ENCODE results near the gene KCNMA1.

The KCNMA1 gene

DNA sequence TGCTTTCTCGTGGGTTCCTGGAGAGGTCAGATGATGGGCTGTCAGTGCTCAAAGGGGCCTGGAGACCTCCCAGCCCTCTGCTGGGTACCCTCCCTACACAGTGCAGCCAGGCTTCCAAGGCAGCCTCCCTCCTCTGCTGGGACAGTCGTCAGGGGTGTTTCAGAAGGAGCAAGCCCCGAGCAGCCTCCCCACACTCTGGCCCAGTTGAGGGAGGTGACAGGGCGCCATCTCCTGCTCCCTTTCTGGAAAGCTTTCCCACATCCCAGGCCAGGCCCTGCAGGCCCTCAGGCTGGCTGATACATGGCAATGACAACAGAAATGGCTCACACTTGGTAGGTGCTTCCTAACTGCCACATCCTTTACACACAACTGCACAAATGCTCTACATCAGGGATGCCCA is 32.1 kb downstream of the KCNMA1 start:
- Histone ChIP-seq H2BK15ac (replicated peaks; ENCODE audit: low read depth) (no peak overlapping the region), H2AK5ac (ENCODE audit: low read length) (no peak overlapping the region), H3K9ac (ENCODE audit: low read length) (no peak overlapping the region), H3K79me2 (ENCODE audit: control insufficient read depth, insufficient read depth, low read length) (no peaks in the 10 kb centered on the region), H4K5ac (ENCODE audit: low read length) (no peak overlapping the region), H3K27ac (ENCODE audit: low read depth, low read length) (no peak overlapping the region), H2BK5ac (ENCODE audit: low read length) (no peak overlapping the region), H3K4me1 (ENCODE audit: control insufficient read depth, low read depth, low read length) (no peaks in the 10 kb centered on the region), H3K4ac (ENCODE audit: low read depth, low read length) (no peak overlapping the region), H3K27me3 (ENCODE audit: insufficient read depth, low read length, poor library complexity) (no peaks in the 10 kb centered on the region), H4K8ac (ENCODE audit: low read depth, low read length) (no peak overlapping the region), H3K56ac (ENCODE audit: low read length) (no peak overlapping the region), H3K4me2 (ENCODE audit: low read length) (no peak overlapping the region), H2BK120ac (ENCODE audit: low read depth, low read length) (no peak overlapping the region), H3K18ac (ENCODE audit: low read length) (no peak overlapping the region), H3K79me1 (ENCODE audit: low read length) (no peaks in the 10 kb centered on the region), H3K23ac (ENCODE audit: low read length) (no peak overlapping the region), H3K4me3 (ENCODE audit: low read length) (no peak overlapping the region), H3K36me3 (ENCODE audit: control insufficient read depth, insufficient read depth, low read length) (no peaks in the 10 kb centered on the region)
- WGBS (ENCODE audit: extremely low coverage, insufficient coverage, low lambda C conversion rate): no CpG with 5 or more reads among the region's 4 CpGs
- peak; percentile 70 for DNase-seq

DNA sequence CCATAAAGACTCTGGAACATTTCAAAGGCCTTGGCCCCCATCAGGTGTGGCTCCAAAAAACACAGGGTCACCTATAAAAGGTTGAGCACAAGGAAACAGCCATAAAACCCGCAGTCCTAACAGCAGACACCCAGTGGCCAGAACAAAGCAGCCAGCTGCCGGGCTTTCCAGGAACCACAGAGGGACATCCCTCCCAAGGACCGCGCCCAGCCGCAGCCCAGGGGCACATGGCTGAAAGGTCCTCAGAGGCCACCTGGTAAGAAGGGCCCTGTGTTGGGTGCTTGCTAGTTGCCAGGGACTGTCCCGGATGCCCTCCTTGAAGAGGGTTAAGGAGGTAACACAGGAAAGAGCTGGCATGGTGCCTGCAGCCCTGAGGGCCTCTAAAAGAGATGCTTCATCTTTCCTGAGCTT is 32.7 kb downstream of the KCNMA1 start:
- Histone ChIP-seq H2AK5ac (ENCODE audit: low read length) (no peak overlapping the region), H3K27me3 (ENCODE audit: insufficient read depth, low read length, poor library complexity) (no peaks in the 10 kb centered on the region), H4K8ac (ENCODE audit: low read depth, low read length) (no peak overlapping the region), H3K23ac (ENCODE audit: low read length) (no peak overlapping the region), H3K79me2 (ENCODE audit: control insufficient read depth, insufficient read depth, low read length) (no peaks in the 10 kb centered on the region), H3K4me2 (ENCODE audit: low read length) (no peak overlapping the region), H3K4ac (ENCODE audit: low read depth, low read length) (no peak overlapping the region), H3K56ac (ENCODE audit: low read length) (no peak overlapping the region), H2BK15ac (replicated peaks; ENCODE audit: low read depth) (no peak overlapping the region), H2BK5ac (ENCODE audit: low read length) (no peak overlapping the region), H3K9ac (ENCODE audit: low read length) (no peak overlapping the region), H3K27ac (ENCODE audit: low read depth, low read length) (no peak overlapping the region), H3K4me3 (ENCODE audit: low read length) (no peak overlapping the region), H4K5ac (ENCODE audit: low read length) (no peak overlapping the region), H3K36me3 (ENCODE audit: control insufficient read depth, insufficient read depth, low read length) (no peaks in the 10 kb centered on the region), H3K18ac (ENCODE audit: low read length) (no peak overlapping the region), H3K4me1 (ENCODE audit: control insufficient read depth, low read depth, low read length) (no peaks in the 10 kb centered on the region), H2BK120ac (ENCODE audit: low read depth, low read length) (no peak overlapping the region), H3K79me1 (ENCODE audit: low read length) (no peaks in the 10 kb centered on the region)
- DNase-seq: no peak
- no CpG with 5 or more reads among the region's 6 CpGs for WGBS (ENCODE audit: extremely low coverage, insufficient coverage, low lambda C conversion rate)

DNA sequence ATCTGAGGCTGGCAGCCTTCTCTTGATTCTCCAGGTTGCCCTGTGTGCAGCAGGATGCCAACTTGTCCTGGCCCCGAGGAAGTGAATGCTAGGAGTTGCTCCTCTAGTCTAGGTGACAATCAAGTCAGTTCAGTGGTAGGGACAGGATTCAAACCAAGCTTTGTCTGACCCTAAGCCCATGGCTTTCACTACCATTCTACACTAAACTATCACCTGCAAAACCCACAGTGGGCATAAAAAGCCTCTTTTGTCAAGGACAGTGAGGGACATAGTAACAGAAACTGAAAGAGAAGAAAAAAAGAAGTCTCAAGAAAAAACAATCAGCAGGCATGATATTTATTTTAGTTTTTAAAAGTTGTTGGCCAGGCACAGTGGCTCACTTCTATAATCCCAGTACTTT is 33.5 kb downstream of the KCNMA1 start:
- H3K18ac ChIP-seq (ENCODE audit: low read length): no peak overlapping the region
- no peak overlapping the region for H4K5ac ChIP-seq (ENCODE audit: low read length)
- H3K36me3 ChIP-seq (ENCODE audit: control insufficient read depth, insufficient read depth, low read length): no peaks in the 10 kb centered on the region
- H2BK15ac ChIP-seq (replicated peaks; ENCODE audit: low read depth): no peak overlapping the region
- no peak overlapping the region for H3K23ac ChIP-seq (ENCODE audit: low read length)
- no peak overlapping the region for H3K27ac ChIP-seq (ENCODE audit: low read depth, low read length)
- no peaks in the 10 kb centered on the region for H3K4me1 ChIP-seq (ENCODE audit: control insufficient read depth, low read depth, low read length)
- H3K4me3 ChIP-seq (ENCODE audit: low read length): no peak overlapping the region
- no peak overlapping the region for H2BK120ac ChIP-seq (ENCODE audit: low read depth, low read length)
- H2BK5ac ChIP-seq (ENCODE audit: low read length): no peak overlapping the region
- H3K4ac ChIP-seq (ENCODE audit: low read depth, low read length): no peak overlapping the region
- WGBS (ENCODE audit: extremely low coverage, insufficient coverage, low lambda C conversion rate): no CpG with 5 or more reads among the region's 1 CpG
- no peak overlapping the region for H3K4me2 ChIP-seq (ENCODE audit: low read length)
- H2AK5ac ChIP-seq (ENCODE audit: low read length): no peak overlapping the region
- H3K27me3 ChIP-seq (ENCODE audit: insufficient read depth, low read length, poor library complexity): no peaks in the 10 kb centered on the region
- no peaks in the 10 kb centered on the region for H3K79me1 ChIP-seq (ENCODE audit: low read length)
- no peaks in the 10 kb centered on the region for H3K79me2 ChIP-seq (ENCODE audit: control insufficient read depth, insufficient read depth, low read length)
- DNase-seq: no peak
- no peak overlapping the region for H4K8ac ChIP-seq (ENCODE audit: low read depth, low read length)
- H3K56ac ChIP-seq (ENCODE audit: low read length): no peak overlapping the region
- H3K9ac ChIP-seq (ENCODE audit: low read length): no peak overlapping the region

DNA sequence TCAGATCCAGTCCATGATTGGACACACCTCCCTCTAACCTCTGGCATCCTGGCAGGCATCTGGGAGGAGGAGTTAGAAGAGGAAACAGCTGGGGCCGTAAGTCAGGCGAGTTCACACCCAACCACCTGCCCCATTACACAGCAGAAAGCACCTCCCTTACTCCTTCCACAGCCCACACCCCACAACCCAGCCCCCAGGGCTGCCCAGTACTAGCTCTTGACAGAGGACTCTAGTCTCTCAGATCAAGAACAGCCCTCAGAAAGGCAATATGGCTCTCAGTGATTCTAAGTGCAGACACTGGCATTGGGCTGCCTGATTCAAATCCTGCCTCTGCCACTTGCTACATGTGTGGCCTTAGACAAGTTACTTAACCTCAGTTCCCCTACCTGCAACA is 34.1 kb downstream of the KCNMA1 start:
- H3K4ac ChIP-seq (ENCODE audit: low read depth, low read length): no peak overlapping the region
- peak; percentile 36 for DNase-seq
- H3K36me3 ChIP-seq (ENCODE audit: control insufficient read depth, insufficient read depth, low read length): no peaks in the 10 kb centered on the region
- no peaks in the 10 kb centered on the region for H3K27me3 ChIP-seq (ENCODE audit: insufficient read depth, low read length, poor library complexity)
- WGBS (ENCODE audit: extremely low coverage, insufficient coverage, low lambda C conversion rate): no CpG with 5 or more reads among the region's 2 CpGs
- no peak overlapping the region for H2AK5ac ChIP-seq (ENCODE audit: low read length)
- H4K8ac ChIP-seq (ENCODE audit: low read depth, low read length): no peak overlapping the region
- no peak overlapping the region for H3K23ac ChIP-seq (ENCODE audit: low read length)
- H2BK15ac ChIP-seq (replicated peaks; ENCODE audit: low read depth): no peak overlapping the region
- H3K4me1 ChIP-seq (ENCODE audit: control insufficient read depth, low read depth, low read length): no peaks in the 10 kb centered on the region
- H3K9ac ChIP-seq (ENCODE audit: low read length): no peak overlapping the region
- H3K4me2 ChIP-seq (ENCODE audit: low read length): no peak overlapping the region
- H3K79me2 ChIP-seq (ENCODE audit: control insufficient read depth, insufficient read depth, low read length): no peaks in the 10 kb centered on the region
- no peak overlapping the region for H3K4me3 ChIP-seq (ENCODE audit: low read length)
- H3K27ac ChIP-seq (ENCODE audit: low read depth, low read length): no peak overlapping the region
- H2BK5ac ChIP-seq (ENCODE audit: low read length): no peak overlapping the region
- H3K56ac ChIP-seq (ENCODE audit: low read length): no peak overlapping the region
- H3K18ac ChIP-seq (ENCODE audit: low read length): no peak overlapping the region
- no peak overlapping the region for H4K5ac ChIP-seq (ENCODE audit: low read length)
- H2BK120ac ChIP-seq (ENCODE audit: low read depth, low read length): no peak overlapping the region
- no peaks in the 10 kb centered on the region for H3K79me1 ChIP-seq (ENCODE audit: low read length)

DNA sequence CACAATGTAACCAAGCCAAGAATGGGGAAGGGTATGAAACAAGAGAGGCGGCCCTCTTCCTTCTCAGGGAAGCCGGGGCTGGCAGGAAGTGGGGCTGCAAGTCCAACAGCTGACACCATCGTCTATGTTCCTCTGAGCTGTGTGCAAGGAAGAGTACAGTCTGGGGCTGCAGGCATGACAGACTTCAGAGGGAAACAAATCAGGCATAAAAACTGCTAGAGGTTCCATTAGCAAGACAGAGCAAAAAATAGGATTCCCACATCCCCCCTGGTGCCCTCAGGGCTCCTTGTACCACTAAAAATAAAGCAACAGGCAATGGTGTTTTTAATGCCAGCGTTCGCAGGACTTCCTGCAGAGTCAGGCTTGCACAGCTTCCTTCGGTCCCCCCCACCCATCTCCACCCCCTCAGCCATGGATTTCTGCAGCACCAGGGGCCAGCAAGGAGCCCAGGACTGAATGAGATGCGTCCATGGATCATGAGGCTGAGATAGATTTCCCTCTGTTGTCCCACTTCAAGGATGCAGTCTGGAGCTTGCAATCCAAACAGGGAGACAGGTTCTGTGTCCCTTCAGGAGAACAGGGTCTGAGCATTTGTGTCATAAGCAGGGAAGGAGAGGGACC is 34.6 kb downstream of the KCNMA1 start:
- no CpG with 5 or more reads among the region's 7 CpGs for WGBS (ENCODE audit: extremely low coverage, insufficient coverage, low lambda C conversion rate)
- Histone ChIP-seq H3K18ac (ENCODE audit: low read length) (no peak overlapping the region), H3K4ac (ENCODE audit: low read depth, low read length) (no peak overlapping the region)

DNA sequence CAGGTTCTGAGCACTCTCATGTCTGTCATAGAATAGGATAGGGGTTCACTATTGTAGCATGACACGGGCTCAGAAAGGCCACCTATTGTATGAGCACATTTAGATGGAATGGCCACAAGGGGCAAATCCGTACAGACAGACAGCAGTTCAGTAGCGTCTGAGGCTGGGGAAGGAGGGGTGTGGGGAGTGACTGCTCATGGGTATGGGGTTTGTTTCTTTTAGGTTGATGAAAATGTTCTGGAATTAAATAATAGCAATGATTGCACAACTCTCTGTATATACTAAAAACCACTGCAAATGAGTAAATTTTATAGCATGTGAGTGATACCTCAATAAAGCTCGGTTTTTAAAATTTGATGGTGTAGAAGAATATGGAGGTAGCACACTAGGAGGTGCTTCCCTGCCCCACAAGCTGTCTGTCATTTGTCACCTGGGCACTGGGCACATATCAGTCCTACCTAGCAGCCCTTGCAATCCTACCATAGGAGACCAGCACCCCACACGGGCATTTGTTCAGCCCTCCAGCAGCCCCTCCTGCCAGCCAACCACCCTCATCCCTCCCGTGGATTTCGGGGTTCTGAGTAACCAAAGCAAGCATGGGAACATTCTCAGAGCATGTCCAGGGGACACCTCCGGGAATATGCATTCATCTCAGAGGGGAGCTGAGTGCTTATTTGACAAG is 35.2 kb downstream of the KCNMA1 start:
- Histone ChIP-seq H3K79me2 (ENCODE audit: control insufficient read depth, insufficient read depth, low read length) (no peaks in the 10 kb centered on the region), H4K8ac (ENCODE audit: low read depth, low read length) (no peak overlapping the region), H3K4me3 (ENCODE audit: low read length) (no peak overlapping the region), H2BK15ac (replicated peaks; ENCODE audit: low read depth) (no peak overlapping the region), H3K4me2 (ENCODE audit: low read length) (no peak overlapping the region), H3K18ac (ENCODE audit: low read length) (no peak overlapping the region), H3K79me1 (ENCODE audit: low read length) (no peaks in the 10 kb centered on the region), H3K27ac (ENCODE audit: low read depth, low read length) (no peak overlapping the region), H3K56ac (ENCODE audit: low read length) (no peak overlapping the region), H3K4me1 (ENCODE audit: control insufficient read depth, low read depth, low read length) (no peaks in the 10 kb centered on the region), H4K5ac (ENCODE audit: low read length) (no peak overlapping the region), H3K36me3 (ENCODE audit: control insufficient read depth, insufficient read depth, low read length) (no peaks in the 10 kb centered on the region), H3K9ac (ENCODE audit: low read length) (no peak overlapping the region), H3K23ac (ENCODE audit: low read length) (no peak overlapping the region), H3K4ac (ENCODE audit: low read depth, low read length) (no peak overlapping the region), H2BK5ac (ENCODE audit: low read length) (no peak overlapping the region), H2BK120ac (ENCODE audit: low read depth, low read length) (no peak overlapping the region), H2AK5ac (ENCODE audit: low read length) (no peak overlapping the region), H3K27me3 (ENCODE audit: insufficient read depth, low read length, poor library complexity) (no peaks in the 10 kb centered on the region)
- no peak for DNase-seq
- WGBS (ENCODE audit: extremely low coverage, insufficient coverage, low lambda C conversion rate): no CpG with 5 or more reads among the region's 8 CpGs

More for the DNA sequence above, 34.6 kb downstream of the KCNMA1 start:
- Histone ChIP-seq H4K8ac (ENCODE audit: low read depth, low read length) (no peak overlapping the region), H2BK15ac (replicated peaks; ENCODE audit: low read depth) (no peak overlapping the region), H3K4me1 (ENCODE audit: control insufficient read depth, low read depth, low read length) (no peaks in the 10 kb centered on the region), H3K23ac (ENCODE audit: low read length) (no peak overlapping the region), H3K79me2 (ENCODE audit: control insufficient read depth, insufficient read depth, low read length) (no peaks in the 10 kb centered on the region), H3K4me2 (ENCODE audit: low read length) (no peak overlapping the region), H3K79me1 (ENCODE audit: low read length) (no peaks in the 10 kb centered on the region), H3K4me3 (ENCODE audit: low read length) (no peak overlapping the region), H2AK5ac (ENCODE audit: low read length) (no peak overlapping the region), H4K5ac (ENCODE audit: low read length) (no peak overlapping the region), H3K27ac (ENCODE audit: low read depth, low read length) (no peak overlapping the region), H3K56ac (ENCODE audit: low read length) (no peak overlapping the region), H2BK120ac (ENCODE audit: low read depth, low read length) (no peak overlapping the region), H3K36me3 (ENCODE audit: control insufficient read depth, insufficient read depth, low read length) (no peaks in the 10 kb centered on the region), H3K9ac (ENCODE audit: low read length) (no peak overlapping the region), H3K27me3 (ENCODE audit: insufficient read depth, low read length, poor library complexity) (no peaks in the 10 kb centered on the region), H2BK5ac (ENCODE audit: low read length) (no peak overlapping the region)
- DNase-seq: no peak

All from mesendoderm (in vitro differentiated cells).